Measurements from ENCODE around the gene WDPCP. TPM values are rescaled to one million over a fixed set of nuclear protein-coding genes. Genes with fewer than 3 reads are reported as not detected.

The WDPCP gene
- total RNA-seq, 1 donor from 2014 or later = 30.7 TPM

DNA sequence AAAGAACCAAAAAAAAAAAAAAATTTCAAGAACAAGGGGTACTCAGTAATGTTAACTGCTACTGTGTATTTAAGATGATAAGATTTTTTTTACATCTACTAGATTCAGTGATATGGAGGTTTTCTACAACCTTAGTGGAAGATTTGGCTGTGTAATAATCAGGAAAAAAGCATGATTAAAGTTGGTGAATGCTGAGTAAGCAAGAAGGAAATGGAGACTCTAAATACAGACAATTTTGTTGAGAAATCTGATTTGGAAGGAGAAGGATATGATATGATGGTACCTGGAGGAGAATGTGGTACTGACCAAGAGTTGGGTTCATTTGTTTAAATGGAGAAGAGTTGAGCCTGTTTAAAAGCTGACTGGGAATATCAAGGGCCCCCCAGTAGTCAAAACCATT is 125.1 kb downstream of the WDPCP start:
- no peak for DNase-seq (ENCODE audit: low spot score in 2 of 2, unreplicated experiment in 2 of 2)
- H3K4me1 Mint-ChIP-seq = peaks cover 2% of the 10 kb centered on the region
- TF ChIP-seq CTCF (IDR thresholded peaks at IDR 0.05; ENCODE audit: unreplicated experiment) = no peak
- peaks cover 55% of the 10 kb centered on the region for H3K9me3 Mint-ChIP-seq
- H3K36me3 Mint-ChIP-seq = peaks cover 59% of the 10 kb centered on the region
- no peak overlapping the region for H3K27ac Mint-ChIP-seq
- H3K4me3 Mint-ChIP-seq = no peak overlapping the region
- H3K27me3 Mint-ChIP-seq (ENCODE audit: low read depth) = no peaks in the 10 kb centered on the region

DNA sequence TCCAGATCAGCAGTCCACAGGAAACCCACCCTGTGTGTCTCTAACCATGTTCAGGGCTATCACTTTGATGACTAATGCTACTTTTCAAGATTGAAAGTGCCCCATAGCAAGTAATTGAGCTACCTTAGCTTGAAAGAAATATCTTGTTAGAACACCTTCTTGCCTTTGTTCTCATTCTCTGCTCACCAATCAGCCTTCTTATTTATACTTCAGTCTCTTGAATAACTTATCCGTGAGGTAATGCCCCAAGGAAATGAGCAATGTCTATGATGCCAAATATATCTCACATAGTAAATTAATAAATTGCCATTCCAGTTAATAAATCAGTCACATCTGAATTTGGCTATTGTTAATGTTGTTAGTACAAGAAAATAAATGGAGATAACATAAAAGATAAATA is 141.6 kb downstream of the WDPCP start:
- peaks cover 6% of the 10 kb centered on the region for H3K36me3 Mint-ChIP-seq
- no peak overlapping the region for H3K4me3 Mint-ChIP-seq
- H3K4me1 Mint-ChIP-seq = peaks cover 6% of the 10 kb centered on the region
- DNase-seq (ENCODE audit: low spot score in 2 of 2, unreplicated experiment in 2 of 2) = no peak
- peak overlapping the region; percentile 22 for H3K27ac Mint-ChIP-seq
- no peaks in the 10 kb centered on the region for H3K27me3 Mint-ChIP-seq (ENCODE audit: low read depth)
- peaks cover 8% of the 10 kb centered on the region for H3K9me3 Mint-ChIP-seq
- TF ChIP-seq CTCF (IDR thresholded peaks at IDR 0.05; ENCODE audit: unreplicated experiment) = no peak

DNA sequence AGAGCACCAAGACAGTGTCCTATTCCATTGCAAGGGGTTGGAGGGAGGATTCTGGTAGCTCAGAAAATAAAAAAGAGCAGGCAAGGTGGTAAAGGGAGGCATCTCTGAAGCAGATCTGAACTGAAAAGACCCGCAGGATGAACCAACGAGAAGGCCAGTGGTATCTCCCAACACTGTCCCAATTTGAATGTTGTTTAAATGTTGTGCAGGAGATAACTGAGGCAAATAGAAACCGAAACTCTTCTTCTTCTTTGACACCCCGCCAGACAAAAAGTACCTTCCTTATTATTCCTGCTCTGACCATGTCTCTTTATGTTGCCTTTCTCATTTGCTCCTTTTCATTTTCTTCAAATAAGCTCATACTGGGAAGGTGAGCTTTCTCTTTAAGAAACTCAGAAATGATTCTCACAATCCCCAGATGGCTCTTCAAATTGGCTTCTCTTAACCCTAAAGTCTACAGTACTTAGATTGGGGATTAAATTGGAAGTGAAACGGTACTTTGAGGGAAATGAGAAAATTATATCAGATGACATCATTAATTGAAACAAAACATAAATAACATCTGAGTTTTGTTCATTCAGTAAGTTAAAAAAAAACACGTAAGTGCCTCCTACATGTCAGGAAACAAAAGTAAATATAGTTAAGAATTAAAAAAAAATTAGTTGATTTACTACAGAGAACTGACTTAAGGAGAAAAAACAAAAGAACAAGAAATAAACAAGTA is 143.6 kb downstream of the WDPCP start:
- H3K4me1 Mint-ChIP-seq = peaks cover 6% of the 10 kb centered on the region
- peaks cover 2% of the 10 kb centered on the region for H3K36me3 Mint-ChIP-seq
- no peak for DNase-seq (ENCODE audit: low spot score in 2 of 2, unreplicated experiment in 2 of 2)
- H3K9me3 Mint-ChIP-seq = peaks cover 3% of the 10 kb centered on the region
- H3K27ac Mint-ChIP-seq = no peak overlapping the region
- no peak for TF ChIP-seq CTCF (IDR thresholded peaks at IDR 0.05; ENCODE audit: unreplicated experiment)
- no peaks in the 10 kb centered on the region for H3K27me3 Mint-ChIP-seq (ENCODE audit: low read depth)
- H3K4me3 Mint-ChIP-seq = no peak overlapping the region

GRCh38 chr2:63440612-63441011 is 147.7 kb downstream of the WDPCP start:
- Mint-ChIP-seq H3K4me3 (no peak overlapping the region), H3K4me1 (no peaks in the 10 kb centered on the region), H3K36me3 (peaks cover 4% of the 10 kb centered on the region), H3K27ac (no peak overlapping the region), H3K9me3 (no peaks in the 10 kb centered on the region), H3K27me3 (ENCODE audit: low read depth) (no peaks in the 10 kb centered on the region)
- no peak for TF ChIP-seq CTCF (IDR thresholded peaks at IDR 0.05; ENCODE audit: unreplicated experiment)
- no peak for DNase-seq (ENCODE audit: low spot score in 2 of 2, unreplicated experiment in 2 of 2)

DNA sequence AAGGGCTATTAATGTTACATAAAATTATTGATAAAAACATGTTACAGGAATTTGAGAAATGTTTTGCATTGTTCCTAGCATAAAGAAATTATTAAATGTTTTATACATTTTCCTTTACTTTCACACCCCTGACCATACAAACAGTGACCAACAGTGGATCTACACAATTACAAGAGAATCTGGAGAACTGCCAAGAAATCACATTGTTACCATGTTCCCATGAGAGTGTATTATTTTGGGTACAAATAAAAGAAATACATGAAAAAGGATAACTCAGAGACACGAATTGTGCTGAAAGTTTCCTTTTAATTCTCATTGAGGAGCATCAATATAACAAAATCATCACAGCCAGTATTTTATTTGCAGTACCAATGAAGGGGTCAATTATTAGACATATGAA is 150.1 kb downstream of the WDPCP start:
- Mint-ChIP-seq H3K4me1 (peaks cover 4% of the 10 kb centered on the region), H3K27ac (no peak overlapping the region), H3K9me3 (no peaks in the 10 kb centered on the region), H3K4me3 (no peak overlapping the region), H3K36me3 (peaks cover 4% of the 10 kb centered on the region), H3K27me3 (ENCODE audit: low read depth) (no peaks in the 10 kb centered on the region)
- DNase-seq (ENCODE audit: low spot score in 2 of 2, unreplicated experiment in 2 of 2) = no peak
- no peak for TF ChIP-seq CTCF (IDR thresholded peaks at IDR 0.05; ENCODE audit: unreplicated experiment)

Data from mesothelial cell of epicardium (in vitro differentiated cells).